HFF-Myc (cell line): ENCODE data around the gene ATP5MG.
"Not testable (repeated sequence)": the region's sequence is repeated elsewhere in the genome, so short reads cannot be mapped to it uniquely, and the experiment has no call there.

Experiments
- DNase-seq: peaks from one replicate; pipeline ENCODE4 v3.0.0-alpha.2; 2011; ENCODE audit warnings: low read depth; ENCODE audit errors: extremely low read depth
- H3K4me3 ChIP-seq: replicated peaks from 2 replicates; pipeline ENCODE4 v1.5.1; 2011; ENCODE audit warnings: low read depth, mild to moderate bottlenecking, control low read depth, low read length
- CTCF ChIP-seq: IDR thresholded peaks from 2 replicates; pipeline ENCODE4 v1.5.1; 2012; ENCODE audit warnings: mild to moderate bottlenecking, low read depth, low read length, control low read depth; ENCODE audit errors: missing control alignments

The ATP5MG gene

GRCh38 chr11:118406599-118407166, 5.3 kb downstream of the ATP5MG start:
- TF ChIP-seq CTCF: no peak
- no peak overlapping the region for H3K4me3 ChIP-seq
- no peak for DNase-seq

GRCh38 chr11:118410055-118410745, 8.8 kb downstream of the ATP5MG start:
- H3K4me3 ChIP-seq: no peak overlapping the region
- TF ChIP-seq CTCF: no peak
- DNase-seq: no peak

GRCh38 chr11:118411530-118411929, 10.1 kb downstream of the ATP5MG start:
- no peak for TF ChIP-seq CTCF

GRCh38 chr11:118412921-118413320, 11.5 kb downstream of the ATP5MG start:
- no peak for TF ChIP-seq CTCF
- DNase-seq: no peak
- no peak overlapping the region for H3K4me3 ChIP-seq

More at GRCh38 chr11:118411530-118411929, 10.1 kb downstream of the ATP5MG start:
- no peak overlapping the region for H3K4me3 ChIP-seq
- DNase-seq: no peak

- DNase-seq: no peak
- TF ChIP-seq CTCF: no peak
These were observed 13.8 kb downstream of the ATP5MG start for GRCh38 chr11:118415062-118415738.

GRCh38 chr11:118415739-118416068, 14.3 kb downstream of the ATP5MG start:
- DNase-seq: no peak
- no peak overlapping the region for H3K4me3 ChIP-seq
- TF ChIP-seq CTCF: no peak

More at GRCh38 chr11:118415062-118415738, 13.8 kb downstream of the ATP5MG start:
- H3K4me3 ChIP-seq: no peak overlapping the region

GRCh38 chr11:118416900-118417299, 15.5 kb downstream of the ATP5MG start:
- H3K4me3 ChIP-seq, DNase-seq: not testable (repeated sequence)
